PC-9 (cell line): ENCODE data around the gene TMEM198. TPM values are rescaled to one million over a fixed set of nuclear protein-coding genes. Genes with fewer than 3 reads are reported as not detected.

Source experiments
- BruUV-seq: library from RNA; stranded (reverse); fragments of 400-500 nt; replicated peaks from 2 replicates; lab custom pipeline; 2021; lab: Mats Ljungman, UMichigan
- CTCF ChIA-PET: fragments of 300-600 bp; sonication (Branson Sonifier 250); formaldehyde crosslinking; loops from one replicate; lab custom pipeline; 2022; ENCODE audit warnings: antibody characterized with exemption; lab: Charles Lee
- POLR2A ChIA-PET: fragments of 300-600 bp; sonication (Branson Sonifier 250); formaldehyde crosslinking; loops from one replicate; lab custom pipeline; 2022; ENCODE audit warnings: antibody characterized with exemption; ENCODE audit not compliant: unreplicated experiment; lab: Charles Lee
- DNase-seq, 2 experiments: peaks; one replicate each; pipeline versions ENCODE4 v3.0.0 to v3.0.0-alpha.2; 2015 to 2022; ENCODE audit warnings: mixed read lengths in 1 of 2
- H2AFZ ChIP-seq: fragments of 200-600 bp; sonication (generic); 2 replicates; pipeline ENCODE4 v1.8.1; 2017; ENCODE audit warnings: antibody characterized with exemption
- H3F3A ChIP-seq: fragments of 200-600 bp; sonication (generic); 2 replicates; pipeline ENCODE4 v1.8.1; 2017; ENCODE audit warnings: antibody characterized with exemption, mild to moderate bottlenecking, low read depth; ENCODE audit not compliant: insufficient read depth
- H3K27ac ChIP-seq: fragments of 200-600 bp; sonication (generic); 2 replicates; pipeline ENCODE4 v1.6.1; 2016; ENCODE audit warnings: mixed run types
- H3K27me3 ChIP-seq: fragments of 200-600 bp; sonication (generic); 2 replicates; pipeline ENCODE4 v1.6.1; 2016; ENCODE audit warnings: low read depth, mixed run types; ENCODE audit not compliant: insufficient read depth
- H3K36me3 ChIP-seq: fragments of 200-600 bp; sonication (generic); 2 replicates; pipeline ENCODE4 v1.6.1; 2016; ENCODE audit warnings: low read depth, mixed run types
- H3K4me1 ChIP-seq: fragments of 200-600 bp; sonication (generic); replicated peaks from 2 replicates; pipeline ENCODE4 v1.6.1; 2016; ENCODE audit warnings: mixed run types; ENCODE audit not compliant: insufficient read depth
- H3K4me2 ChIP-seq: fragments of 200-600 bp; sonication (generic); 2 replicates; pipeline ENCODE4 v1.6.1; 2017; ENCODE audit warnings: mixed run types
- H3K4me3 ChIP-seq: fragments of 200-600 bp; sonication (generic); 2 replicates; pipeline ENCODE4 v1.6.1; 2016; ENCODE audit warnings: mixed run types
- H3K79me2 ChIP-seq: fragments of 200-600 bp; sonication (generic); 2 replicates; pipeline ENCODE4 v1.6.1; 2017; ENCODE audit warnings: low read depth, mixed run types
- H3K9me2 ChIP-seq: fragments of 200-600 bp; sonication (generic); 2 replicates; pipeline ENCODE4 v1.8.1; 2017; ENCODE audit warnings: mild to moderate bottlenecking; ENCODE audit not compliant: insufficient read depth
- H3K9me3 ChIP-seq: fragments of 200-600 bp; sonication (generic); 2 replicates; pipeline ENCODE4 v1.8.1; 2016; ENCODE audit warnings: low read depth; ENCODE audit not compliant: insufficient read depth
- H4K20me1 ChIP-seq: fragments of 200-600 bp; sonication (generic); 2 replicates; pipeline ENCODE4 v1.8.1; 2017; ENCODE audit not compliant: insufficient read depth
- EZH2 ChIP-seq: fragments of 200-600 bp; sonication (generic); IDR thresholded peaks from 2 replicates; pipeline ENCODE4 v1.8.0; 2017; ENCODE audit warnings: antibody characterized with exemption, low read depth
- intact Hi-C: fragments of 100-400 bp; cut with micrococcal nuclease; formaldehyde crosslinking; loops from one replicate; pipeline ENCODE4 v1.10.0; 2022; ENCODE audit not compliant: unreplicated experiment
- total RNA-seq: library from RNA; stranded (reverse); gene quantifications from 2 replicates; pipeline ENCODE4 v1.2.3, GENCODE V29; 2021
- TF ChIP-seq, protein P1 (sequence below): fragments of 200-600 bp; sonication (generic); conservative IDR thresholded peaks from 2 replicates; pipeline ENCODE4 v1.6.1; 2017; ENCODE audit warnings: mixed run types, antibody characterized with exemption, mild to moderate bottlenecking, moderate library complexity

TMEM198 gene
- total RNA-seq, 1 experiment from 2014 or later: 3.6 TPM

DNA sequence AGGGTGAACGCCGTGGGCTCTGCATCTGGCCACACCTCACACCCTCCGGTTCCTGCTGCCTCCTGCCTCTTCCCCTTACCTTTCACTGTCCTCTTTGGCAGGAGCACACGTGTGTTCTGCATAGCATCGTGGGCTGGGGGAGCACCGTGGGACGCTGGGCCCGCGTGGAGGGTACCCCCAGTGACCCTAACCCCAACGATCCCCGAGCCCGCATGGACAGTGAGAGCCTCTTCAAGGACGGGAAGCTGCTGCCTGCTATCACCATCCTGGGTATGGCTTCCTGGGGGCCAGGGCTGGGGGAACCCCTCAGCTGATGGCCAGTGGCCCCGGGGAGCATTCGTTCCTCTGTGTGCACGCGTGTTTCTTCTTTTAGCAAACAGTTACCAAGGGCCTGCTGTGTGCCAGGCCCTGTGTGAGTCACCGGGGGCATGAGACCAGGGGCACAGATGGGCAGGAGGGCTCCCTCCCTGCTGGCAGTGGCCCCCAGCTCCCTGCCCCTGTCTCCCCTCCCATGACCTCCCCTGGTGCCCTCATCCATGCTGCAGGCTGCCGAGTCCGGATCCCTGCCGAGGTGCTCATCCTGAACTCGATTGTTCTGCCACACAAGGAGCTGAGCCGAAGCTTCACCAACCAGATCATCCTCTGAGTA lies 37.6 kb upstream of the TMEM198 start:
- ChIA-PET CTCF (no interaction called here), POLR2A (no interaction called here)
- Histone ChIP-seq H4K20me1 (no peaks in the 10 kb centered on the region), H3K27me3 (peaks cover 11% of the 10 kb centered on the region; the same call in 1 of the 2 replicates), H3K36me3 (no peaks in the 10 kb centered on the region; the same call in 1 of the 2 replicates), H3K4me1 (no peaks in the 10 kb centered on the region), H3K9me2 (no peaks in the 10 kb centered on the region), H3K4me3 (no peak overlapping the region), H2AFZ (no peak overlapping the region), H3K9me3 (no peaks in the 10 kb centered on the region), H3K4me2 (no peak overlapping the region), H3K27ac (no peak overlapping the region), H3K79me2 (no peaks in the 10 kb centered on the region), H3F3A (no peaks in the 10 kb centered on the region)
- intact Hi-C loops: no loop called here
- DNase-seq: no peak
- no TSS peak for BruUV-seq
- TF ChIP-seq, protein P1, sequence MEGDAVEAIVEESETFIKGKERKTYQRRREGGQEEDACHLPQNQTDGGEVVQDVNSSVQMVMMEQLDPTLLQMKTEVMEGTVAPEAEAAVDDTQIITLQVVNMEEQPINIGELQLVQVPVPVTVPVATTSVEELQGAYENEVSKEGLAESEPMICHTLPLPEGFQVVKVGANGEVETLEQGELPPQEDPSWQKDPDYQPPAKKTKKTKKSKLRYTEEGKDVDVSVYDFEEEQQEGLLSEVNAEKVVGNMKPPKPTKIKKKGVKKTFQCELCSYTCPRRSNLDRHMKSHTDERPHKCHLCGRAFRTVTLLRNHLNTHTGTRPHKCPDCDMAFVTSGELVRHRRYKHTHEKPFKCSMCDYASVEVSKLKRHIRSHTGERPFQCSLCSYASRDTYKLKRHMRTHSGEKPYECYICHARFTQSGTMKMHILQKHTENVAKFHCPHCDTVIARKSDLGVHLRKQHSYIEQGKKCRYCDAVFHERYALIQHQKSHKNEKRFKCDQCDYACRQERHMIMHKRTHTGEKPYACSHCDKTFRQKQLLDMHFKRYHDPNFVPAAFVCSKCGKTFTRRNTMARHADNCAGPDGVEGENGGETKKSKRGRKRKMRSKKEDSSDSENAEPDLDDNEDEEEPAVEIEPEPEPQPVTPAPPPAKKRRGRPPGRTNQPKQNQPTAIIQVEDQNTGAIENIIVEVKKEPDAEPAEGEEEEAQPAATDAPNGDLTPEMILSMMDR: no peak
- no peak for TF ChIP-seq EZH2

DNA sequence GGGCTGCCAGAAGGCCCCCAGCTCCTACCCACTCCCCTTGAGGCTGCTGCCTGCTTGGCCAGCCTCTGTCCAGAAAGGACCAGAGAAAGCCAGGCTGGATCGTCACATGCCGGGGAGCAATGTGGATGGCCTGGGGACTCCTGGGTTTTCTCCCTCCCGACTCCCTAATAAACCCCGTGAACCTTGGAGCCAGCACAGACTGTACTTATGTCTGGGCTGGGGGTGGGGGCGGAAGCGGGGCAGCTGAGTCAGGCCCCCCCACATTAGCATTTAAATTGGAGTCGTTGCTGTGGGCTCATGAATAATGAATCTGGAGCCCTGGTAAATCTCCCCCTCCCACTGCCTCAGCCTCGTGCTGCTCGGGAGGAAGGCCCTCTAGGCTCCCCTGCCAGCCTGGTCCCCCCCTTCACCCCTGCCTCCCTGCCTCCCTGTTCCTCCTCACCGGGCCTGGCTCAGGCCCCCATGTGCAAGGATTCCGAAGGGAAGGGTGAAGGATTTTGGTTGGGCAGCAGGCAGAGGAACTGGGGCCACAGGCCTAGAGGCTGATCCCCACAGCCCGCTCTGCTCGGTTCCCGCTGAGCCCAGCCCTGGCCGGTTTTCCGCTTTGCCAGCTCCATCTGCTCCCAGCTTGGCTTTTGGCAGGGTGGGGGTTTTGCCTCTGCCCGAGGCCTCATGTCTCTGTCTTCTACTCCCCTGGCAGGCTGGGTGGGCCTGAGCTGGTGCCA lies 36.9 kb upstream of the TMEM198 start:
- no peak for TF ChIP-seq EZH2
- TF ChIP-seq, protein P1: no peak
- H2AFZ ChIP-seq: no peak overlapping the region
- H3K27ac ChIP-seq: no peak overlapping the region
- H3K27me3 ChIP-seq: peaks cover 17% of the 10 kb centered on the region
- no peaks in the 10 kb centered on the region for H3K4me1 ChIP-seq
- H3K9me2 ChIP-seq: no peaks in the 10 kb centered on the region
- H3K4me2 ChIP-seq: no peak overlapping the region
- BruUV-seq: no TSS peak
- no peak for DNase-seq
- H4K20me1 ChIP-seq: no peaks in the 10 kb centered on the region
- no peaks in the 10 kb centered on the region for H3K36me3 ChIP-seq
- no peaks in the 10 kb centered on the region for H3F3A ChIP-seq
- H3K9me3 ChIP-seq: no peaks in the 10 kb centered on the region
- POLR2A ChIA-PET: no interaction called here
- intact Hi-C loops: no loop called here
- CTCF ChIA-PET: interaction anchor here (0.6 to 1.0 kb wide), 2 partner anchors 10 to 15 kb away, joined by 5 read pairs; no protein-coding TSS in a partner anchor
- H3K79me2 ChIP-seq: no peaks in the 10 kb centered on the region
- H3K4me3 ChIP-seq: no peak overlapping the region

DNA sequence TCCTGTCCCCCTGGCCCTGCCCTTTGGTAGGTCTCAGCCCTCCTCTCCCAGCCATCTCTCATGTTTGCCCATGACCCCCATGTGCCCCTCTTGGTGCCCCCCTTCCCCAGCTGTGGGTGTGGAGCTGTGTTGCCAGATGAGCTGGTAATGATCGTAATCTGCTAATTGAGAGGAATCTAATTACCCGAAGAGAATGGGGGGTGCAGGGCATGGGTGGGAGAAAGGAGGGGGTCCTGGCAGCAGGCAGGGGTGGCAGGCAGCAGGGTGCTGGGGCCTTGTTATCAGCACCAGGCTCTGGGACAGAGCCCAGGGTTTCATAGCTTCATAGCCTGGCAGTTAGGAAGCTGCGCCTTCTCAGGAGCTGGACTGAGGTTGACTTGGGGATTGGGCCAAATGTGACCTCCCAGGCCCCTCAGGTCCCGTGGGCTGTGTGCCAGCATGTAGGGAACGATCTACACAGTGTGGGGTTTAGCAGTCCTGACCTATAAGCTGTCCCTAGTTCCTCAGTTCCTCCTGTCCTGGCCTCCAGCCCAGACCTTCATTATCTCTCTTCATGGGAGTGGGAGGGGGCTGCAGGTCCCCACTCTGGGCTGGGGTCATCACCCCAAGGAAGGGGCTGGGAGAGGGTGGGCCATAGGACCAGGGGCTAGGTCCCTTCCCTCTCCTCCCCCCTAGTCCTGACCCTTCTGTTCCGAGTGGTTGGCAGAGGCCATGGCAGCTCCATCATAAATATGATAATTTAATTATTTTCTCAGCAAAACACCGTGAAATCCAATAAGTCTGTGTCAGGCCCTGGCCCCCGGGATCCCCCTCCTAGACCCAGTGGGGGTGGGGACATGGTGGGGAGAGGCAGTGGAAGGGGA lies 36.0 kb upstream of the TMEM198 start:
- intact Hi-C loops: no loop called here
- H3K79me2 ChIP-seq: no peaks in the 10 kb centered on the region
- TF ChIP-seq, protein P1: no peak
- no peak for TF ChIP-seq EZH2
- no peaks in the 10 kb centered on the region for H3K4me1 ChIP-seq
- no peaks in the 10 kb centered on the region for H3K9me3 ChIP-seq
- H3K4me3 ChIP-seq: no peak overlapping the region
- peaks cover 26% of the 10 kb centered on the region for H3K27me3 ChIP-seq
- H4K20me1 ChIP-seq: no peaks in the 10 kb centered on the region
- H3K9me2 ChIP-seq: no peaks in the 10 kb centered on the region
- ChIA-PET POLR2A (interaction anchor here (0.6 kb wide), 1 partner anchor 10 kb away, joined by 3 read pairs; no protein-coding TSS in a partner anchor), CTCF (interaction anchor here (0.5 to 1.0 kb wide), 3 partner anchors 8 to 14 kb away, joined by 4 to 5 read pairs (median 5); no protein-coding TSS in a partner anchor)
- no TSS peak for BruUV-seq
- H3F3A ChIP-seq: no peaks in the 10 kb centered on the region
- H2AFZ ChIP-seq: no peak overlapping the region
- H3K36me3 ChIP-seq: no peaks in the 10 kb centered on the region
- no peak overlapping the region for H3K27ac ChIP-seq
- DNase-seq: no peak
- H3K4me2 ChIP-seq: no peak overlapping the region
